GM19240 (cell line): ENCODE results near the gene OSMR.

ENCODE experiments used
- DNase-seq: peaks from one replicate; pipeline ENCODE4 v3.0.0; 2011; ENCODE audit warnings: low spot score; ENCODE audit not compliant: insufficient read length

Gene OSMR

DNA sequence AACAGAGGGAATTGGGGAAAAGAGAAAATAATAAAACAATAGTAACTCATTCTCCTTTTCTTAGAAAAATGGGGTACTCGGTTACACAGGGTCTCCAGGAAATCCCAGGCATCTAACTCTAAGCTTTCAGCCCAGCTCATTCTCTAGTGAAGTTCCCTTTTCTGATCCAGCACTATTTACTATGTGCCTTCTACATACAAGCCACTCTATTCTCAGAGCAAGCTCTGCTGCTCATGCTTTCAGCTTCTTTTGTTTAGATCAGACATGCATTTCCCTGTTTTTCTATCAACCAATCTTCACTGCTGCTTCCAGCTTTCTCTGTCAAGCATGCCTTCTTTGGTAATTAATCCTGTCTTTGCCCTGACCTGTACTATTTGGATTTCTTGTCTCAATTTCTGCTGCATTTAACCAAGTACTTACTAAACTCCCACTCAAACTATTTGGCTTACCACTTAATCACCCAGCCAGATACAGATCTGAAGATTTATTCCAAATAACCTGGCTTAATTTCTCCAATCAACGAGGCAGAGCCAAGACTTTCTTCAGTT is 25.3 kb downstream of the OSMR start:
- DNase-seq = no peak

DNA sequence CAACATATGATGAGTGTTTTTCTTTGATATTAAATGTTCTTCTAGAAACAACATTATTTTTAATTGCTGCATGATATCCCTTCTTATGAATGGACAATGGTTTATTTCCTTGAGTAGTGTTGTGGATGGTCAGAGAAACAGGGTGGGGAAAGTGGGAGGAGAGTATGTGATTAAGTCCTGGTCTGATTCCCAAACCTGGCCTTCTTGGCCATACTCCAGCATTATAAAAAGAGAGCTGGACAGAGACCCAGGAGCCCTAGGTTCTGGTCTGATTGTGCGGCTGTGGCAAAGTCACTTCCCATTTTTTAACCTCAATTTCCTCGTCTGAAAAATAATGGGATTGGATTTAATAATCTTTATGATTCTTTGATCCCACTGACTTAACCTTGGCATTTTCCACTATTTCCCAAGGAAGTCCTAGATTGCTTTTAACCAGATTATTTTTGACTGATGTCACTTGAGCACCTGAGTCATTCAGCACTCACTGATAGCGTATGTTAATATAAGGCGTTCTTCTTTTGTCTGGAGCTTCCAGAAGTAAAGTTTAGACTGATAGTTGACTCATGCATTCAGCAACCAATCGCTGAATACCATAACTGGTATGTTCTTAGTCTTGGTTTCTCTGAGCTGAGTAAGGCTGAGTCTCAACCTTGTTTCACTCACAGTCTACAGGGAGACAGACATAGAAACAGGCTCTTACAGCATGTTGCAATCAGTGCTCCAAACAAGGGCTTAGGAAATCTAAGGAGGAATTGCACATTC is 26.2 kb downstream of the OSMR start:
- DNase-seq = no peak

GRCh38 chr5:38872826-38873225 is 27.0 kb downstream of the OSMR start:
- no peak for DNase-seq

GRCh38 chr5:38874948-38875456 is 29.2 kb downstream of the OSMR start:
- no peak for DNase-seq

DNA sequence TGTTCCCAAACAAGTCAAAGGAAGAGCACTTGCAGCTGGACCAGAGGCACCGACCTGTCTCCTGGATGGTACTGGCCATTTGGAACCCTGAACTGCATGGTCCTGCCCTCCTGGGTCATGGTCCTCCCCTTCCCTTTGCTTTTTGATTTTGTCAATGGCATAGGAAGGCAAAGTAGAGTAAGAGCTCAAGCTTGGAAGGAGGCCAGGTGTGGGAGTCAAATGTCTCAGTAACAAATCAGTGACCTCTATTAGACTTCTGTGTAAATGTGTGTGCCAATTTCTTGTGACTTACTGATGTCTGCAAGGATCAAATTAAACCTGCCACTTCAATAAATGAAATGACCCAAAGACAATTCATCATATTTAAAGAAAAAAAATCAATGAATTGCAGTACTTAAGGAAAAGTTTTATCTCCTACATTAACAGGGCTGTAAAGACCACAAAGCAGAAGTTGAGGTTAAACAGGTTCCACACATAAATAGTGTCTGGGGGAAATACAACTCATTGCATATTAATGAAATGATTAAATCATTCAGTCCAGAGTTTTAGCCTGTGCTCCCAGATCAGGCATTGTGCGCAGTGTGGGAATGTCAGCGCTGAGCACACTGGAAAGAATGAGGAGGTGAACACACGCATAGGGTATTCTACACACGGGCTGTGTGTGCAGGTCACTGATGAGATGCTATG is 32.7 kb downstream of the OSMR start:
- no peak for DNase-seq

- no peak for DNase-seq
Measured at GRCh38 chr5:38879078-38879460, 33.3 kb downstream of the OSMR start.

DNA sequence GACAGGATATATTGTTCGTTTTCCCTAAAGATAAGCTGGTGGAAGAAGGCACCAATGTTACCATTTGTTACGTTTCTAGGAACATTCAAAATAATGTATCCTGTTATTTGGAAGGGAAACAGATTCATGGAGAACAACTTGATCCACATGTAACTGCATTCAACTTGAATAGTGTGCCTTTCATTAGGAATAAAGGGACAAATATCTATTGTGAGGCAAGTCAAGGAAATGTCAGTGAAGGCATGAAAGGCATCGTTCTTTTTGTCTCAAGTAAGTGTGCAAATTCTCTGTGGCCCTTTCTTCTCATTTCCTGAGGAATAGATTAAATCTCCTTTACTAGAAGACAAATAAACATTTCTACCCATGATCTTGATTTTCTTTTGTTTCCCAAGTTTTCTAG is 38.0 kb downstream of the OSMR start:
- no peak for DNase-seq

DNA sequence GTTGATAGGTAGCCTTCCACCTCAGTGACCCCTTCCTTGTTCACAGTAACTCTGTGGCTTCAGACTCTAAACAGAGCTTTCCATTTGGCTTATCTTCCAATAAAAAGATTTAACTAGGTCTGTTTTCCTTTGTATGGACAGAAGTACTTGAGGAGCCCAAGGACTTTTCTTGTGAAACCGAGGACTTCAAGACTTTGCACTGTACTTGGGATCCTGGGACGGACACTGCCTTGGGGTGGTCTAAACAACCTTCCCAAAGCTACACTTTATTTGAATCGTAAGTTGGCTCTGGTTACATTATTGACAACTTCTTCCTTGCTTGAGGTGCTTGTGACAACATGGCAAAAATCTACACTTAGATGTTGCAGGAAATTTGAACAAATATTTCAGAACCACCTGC is 39.4 kb downstream of the OSMR start:
- no peak for DNase-seq

- DNase-seq = no peak
Measured at GRCh38 chr5:38888041-38888440, 42.2 kb downstream of the OSMR start.

- DNase-seq = no peak
Measured at GRCh38 chr5:38889424-38889823, 43.6 kb downstream of the OSMR start.

- no peak for DNase-seq
Measured at GRCh38 chr5:38891563-38891962, 45.8 kb downstream of the OSMR start.

GRCh38 chr5:38892363-38892762 is 46.6 kb downstream of the OSMR start:
- DNase-seq = no peak

DNA sequence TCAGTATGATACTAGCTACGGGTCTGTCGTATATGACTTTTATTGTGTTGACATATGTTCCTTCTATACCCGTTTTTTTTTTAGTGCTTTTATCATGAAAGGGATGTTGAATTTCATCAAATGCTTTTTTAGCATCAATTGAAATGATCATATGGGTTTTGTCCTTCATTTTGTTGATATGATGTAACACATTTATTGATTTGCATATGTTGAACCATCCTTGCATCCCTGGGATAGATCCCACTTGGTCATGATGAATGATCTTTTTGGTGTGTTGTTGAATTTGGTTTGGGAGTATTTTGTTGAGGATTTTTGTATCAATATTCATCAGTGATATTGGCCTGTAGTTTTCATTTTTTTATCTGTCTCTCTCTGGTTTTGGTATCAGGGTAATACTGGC is 50.9 kb downstream of the OSMR start:
- no peak for DNase-seq

DNA sequence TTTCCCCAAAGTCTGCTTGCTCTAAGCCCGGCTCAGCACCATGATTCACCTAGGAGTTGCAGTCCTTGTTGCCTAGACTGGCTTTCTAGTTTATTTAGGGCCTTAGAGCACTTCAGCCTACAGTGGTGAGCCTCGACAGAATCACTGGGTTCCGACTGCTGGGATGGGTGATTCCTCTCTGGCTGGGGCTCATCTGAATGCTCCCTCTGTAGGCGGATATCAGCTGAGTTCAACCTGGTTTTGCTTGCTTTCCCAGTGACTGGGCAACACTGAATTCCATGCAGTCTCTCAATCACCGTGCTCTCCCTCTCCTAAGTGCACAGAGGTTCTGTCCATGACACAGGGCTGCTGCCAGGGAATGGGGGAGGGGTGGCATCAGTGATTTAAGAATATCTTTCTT is 54.1 kb downstream of the OSMR start:
- no peak for DNase-seq

GRCh38 chr5:38905516-38905915 is 59.7 kb downstream of the OSMR start:
- no peak for DNase-seq

DNA sequence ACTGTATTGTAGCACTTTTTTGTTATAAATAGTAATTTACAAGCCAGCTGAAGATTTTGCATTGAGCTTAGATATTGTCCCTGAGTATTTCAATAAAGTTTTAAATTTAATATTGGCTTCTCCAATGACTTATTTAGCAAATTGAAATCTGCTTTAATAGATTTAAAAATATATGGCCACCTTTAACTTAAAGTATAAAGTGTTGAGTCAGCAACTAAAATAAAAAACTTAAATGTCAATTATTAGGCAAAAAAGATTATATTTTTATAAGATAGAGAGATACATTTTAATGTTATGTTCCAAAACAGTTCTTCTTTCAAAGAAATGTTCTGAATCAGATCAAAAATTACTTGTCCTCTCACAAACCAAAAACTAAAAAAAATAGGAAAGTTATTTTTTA is 60.7 kb downstream of the OSMR start:
- DNase-seq = no peak

DNA sequence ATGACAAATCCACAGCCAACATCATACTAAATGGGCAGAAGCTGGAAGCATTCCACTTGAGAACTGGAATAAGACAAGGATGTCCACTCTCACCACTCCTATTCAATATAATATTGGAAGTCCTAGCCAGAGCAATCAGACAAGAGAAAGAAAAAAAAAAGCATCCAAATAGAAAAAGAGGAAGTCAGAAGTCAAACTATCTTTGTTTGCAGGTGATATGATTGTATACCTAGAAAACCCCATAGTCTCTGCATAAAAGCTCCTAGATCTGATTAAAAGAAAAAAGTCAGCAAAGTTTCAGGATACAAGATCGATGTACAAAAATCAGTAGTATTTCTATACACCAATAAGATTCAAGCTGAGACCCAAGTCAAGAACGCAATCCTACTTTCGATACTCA is 66.1 kb downstream of the OSMR start:
- DNase-seq = no peak

DNA sequence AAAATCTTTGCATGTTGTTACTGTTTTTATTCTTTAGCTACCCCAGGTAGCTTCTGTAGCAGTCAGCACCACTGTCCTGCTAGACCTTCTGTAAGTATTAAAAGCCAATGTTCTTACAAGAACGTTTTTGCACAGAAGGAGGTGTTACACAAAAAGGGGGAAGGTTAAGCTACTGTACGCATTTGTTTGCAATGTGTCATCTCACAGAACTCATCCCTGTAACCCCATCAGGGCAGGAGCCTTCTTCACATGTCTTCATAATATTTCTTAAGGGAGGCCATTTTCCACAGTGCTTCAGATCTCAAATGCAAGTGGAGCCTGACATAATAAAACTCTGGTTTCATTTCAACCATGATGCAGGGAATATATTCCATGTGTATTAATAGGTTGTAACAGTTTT is 67.9 kb downstream of the OSMR start:
- no peak for DNase-seq

DNA sequence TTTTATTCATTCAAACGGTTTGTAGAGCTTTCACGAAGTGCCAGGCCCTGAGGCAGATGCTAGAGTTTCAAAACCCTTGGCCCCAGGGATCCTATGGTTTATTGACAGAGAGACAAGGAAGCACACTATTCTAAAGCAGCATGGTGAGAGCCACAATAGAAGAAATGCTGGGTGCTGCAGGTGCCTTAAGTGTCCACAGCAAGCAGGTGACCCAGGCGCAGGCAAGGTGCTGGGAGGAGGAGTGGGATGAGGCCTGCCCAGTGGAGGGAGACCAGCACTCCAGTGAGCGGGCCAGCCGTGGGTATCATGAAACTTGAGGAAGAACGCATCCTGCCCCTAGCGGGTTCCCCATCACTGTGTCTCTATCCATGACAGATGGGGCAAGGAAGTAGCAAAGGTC is 71.0 kb downstream of the OSMR start:
- no peak for DNase-seq

GRCh38 chr5:38921174-38921573 is 75.4 kb downstream of the OSMR start:
- no peak for DNase-seq

DNA sequence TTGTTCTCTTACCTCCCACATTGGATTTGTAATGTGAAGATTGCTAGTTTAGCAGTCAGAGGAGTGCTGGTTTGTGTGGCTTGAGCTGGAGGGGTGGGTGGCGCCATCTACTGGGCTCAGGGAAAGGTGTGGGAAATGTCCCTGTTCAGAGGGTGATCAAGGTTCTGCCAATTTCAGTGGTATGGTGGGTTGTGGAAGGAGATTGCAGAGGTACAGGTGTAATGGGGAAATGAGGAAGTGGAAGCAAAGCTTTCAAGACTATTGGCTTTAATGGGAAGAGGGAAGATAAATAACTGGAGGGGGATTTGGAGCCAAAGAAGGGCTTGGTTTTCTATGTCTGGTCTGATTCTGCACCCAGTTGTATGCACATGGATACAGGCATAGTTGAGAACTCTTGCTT is 76.4 kb downstream of the OSMR start:
- peak; percentile 34 for DNase-seq

DNA sequence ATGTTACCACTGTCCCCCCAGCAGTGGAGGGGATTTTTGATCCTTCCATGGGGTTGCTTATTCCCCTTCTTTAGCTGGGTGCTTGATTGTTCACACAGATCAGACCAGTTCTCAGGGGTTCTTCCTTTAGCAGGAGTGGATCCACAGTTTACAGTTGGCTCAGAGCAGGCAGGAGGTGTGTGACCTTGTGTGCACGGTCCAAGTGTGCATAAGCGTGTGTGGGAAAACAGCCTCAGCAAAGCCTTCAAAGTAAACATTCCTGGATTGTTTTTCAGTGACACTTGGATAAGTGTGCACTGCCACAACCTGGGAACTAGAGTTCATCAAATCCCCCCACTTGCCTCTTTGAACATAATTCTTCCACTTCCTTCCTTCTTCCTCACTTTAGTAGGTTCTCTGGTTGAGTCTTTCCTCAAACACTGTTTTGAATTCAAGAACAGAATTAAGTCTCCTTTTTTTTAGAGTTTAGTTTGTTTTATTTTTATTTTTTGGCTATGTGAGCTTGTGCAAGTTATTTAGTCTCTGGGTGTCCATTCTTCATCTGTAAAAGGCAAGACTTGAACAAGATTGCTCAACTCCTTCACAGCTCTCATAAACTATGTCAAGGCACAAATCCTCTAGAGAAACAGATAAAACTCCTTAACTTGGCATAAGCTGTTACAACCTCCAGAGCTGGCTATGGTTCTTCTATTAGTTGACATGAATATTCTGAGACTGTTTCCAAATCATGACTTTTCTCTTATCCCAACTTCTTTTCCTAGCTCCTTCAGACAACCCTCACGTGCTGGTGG is 78.0 kb downstream of the OSMR start:
- no peak for DNase-seq
